NCI-H82 treated with DMSO at 0.1 percent for 48 hours (cell line): ENCODE results near the gene OSBPL2.

Experiments
- DNase-seq: peaks from one replicate; lab custom pipeline; 2025; ENCODE audit not compliant: unreplicated experiment; lab: John Stamatoyannopoulos, UW

The OSBPL2 gene

DNA sequence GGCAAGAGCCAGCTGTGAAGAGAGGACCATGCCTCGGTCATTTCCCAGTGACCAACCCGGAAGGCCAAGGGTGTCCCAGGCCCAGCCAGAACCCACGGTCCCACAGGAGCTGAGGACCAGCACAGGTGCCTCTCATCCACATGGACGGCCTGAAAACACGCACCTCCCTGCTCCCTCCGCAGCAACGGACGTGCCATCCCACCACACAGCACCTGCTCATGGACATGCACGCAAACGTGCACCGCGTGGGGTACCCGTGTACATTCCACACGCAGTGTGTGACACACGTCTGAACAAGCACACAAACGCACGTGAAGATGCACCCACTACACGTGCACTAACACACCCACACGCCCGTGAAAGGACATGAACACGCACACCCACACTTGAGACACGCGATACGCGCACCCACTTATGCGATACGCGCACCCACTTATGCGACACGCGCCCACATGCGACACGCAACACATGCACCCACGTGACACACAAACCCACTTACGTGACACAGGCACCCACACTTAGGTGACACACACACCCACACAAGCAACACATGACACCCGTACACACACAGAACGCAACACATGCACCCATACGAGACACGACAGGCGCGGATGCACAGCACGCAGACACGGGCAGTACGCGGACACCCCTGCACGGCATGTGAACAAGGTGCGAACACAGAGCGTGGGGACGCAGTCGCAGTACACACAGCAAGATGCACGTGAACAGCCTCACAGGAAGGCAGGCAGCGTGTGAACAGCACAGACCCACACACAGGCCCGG, 98.6 kb downstream of the OSBPL2 start:
- DNase-seq = no peak

GRCh38 chr20:62337558-62338293, 99.4 kb downstream of the OSBPL2 start:
- DNase-seq = no peak

DNA sequence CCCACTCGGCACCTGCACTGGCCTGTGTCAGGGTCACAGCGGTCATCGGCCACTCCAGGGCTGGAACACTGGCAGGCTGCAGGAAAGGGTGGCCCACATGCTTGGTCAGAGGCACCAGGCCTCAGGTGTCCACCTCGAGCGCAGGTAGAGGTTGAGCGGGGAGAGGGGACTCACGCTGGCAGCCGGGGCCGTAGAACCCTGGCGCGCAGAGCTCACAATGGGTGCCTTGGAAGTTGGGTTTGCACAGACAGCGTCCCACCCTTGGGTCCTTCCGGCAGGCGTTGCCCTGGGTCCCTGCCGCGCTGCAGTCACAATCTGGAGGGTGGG, 99.9 kb downstream of the OSBPL2 start:
- no peak for DNase-seq

GRCh38 chr20:62339647-62340062, 101.3 kb downstream of the OSBPL2 start:
- no peak for DNase-seq

DNA sequence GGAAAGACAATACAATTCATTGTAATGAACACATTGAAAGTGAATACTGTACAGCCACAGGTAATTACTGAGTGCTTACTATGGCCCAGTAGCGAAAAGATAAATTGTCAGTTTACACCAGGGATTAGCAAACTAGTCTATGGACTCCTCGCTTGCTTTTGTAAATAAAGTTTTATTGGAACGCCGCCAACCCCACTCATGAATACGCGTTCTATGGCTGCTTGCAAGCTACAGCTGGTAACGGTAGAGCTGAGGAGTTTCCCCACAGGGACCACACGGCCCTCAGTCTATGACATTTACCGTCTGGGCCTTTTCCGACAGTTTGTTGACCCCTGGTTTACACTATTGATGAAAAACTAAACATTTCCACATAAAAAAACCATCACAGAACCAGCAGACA, 104.6 kb downstream of the OSBPL2 start:
- DNase-seq = no peak

DNA sequence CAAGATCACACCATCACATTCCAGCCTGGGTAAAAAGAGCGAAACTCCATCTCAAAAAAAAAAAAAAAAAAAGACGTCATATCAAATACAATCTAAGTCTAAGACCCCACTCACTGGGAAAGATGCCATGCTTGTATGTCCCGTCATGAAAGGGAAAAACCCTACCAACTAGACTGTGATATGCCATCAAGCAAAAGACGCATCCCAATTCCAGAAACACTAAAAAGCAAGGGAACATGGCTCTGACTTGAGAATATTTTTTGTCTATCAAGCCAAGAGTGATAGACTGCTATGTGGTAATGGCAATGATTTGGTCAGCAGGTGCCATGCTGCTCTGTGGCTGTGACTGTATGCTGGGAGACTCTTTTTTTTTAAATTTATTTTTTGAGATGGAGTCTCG, 105.8 kb downstream of the OSBPL2 start:
- no peak for DNase-seq

GRCh38 chr20:62344782-62345181, 106.5 kb downstream of the OSBPL2 start:
- DNase-seq = no peak
